H1 (cell line): ENCODE data around the gene RSF1.

Source experiments
- CHD1 ChIP-seq: IDR thresholded peaks from 2 replicates; pipeline ENCODE4 v1.6.1; 2012; ENCODE audit warnings: low read depth, low read length, improper control_type of control experiment
- CHD2 ChIP-seq: IDR thresholded peaks from 2 replicates; pipeline ENCODE4 v1.6.1; 2012; ENCODE audit warnings: low read length, improper control_type of control experiment
- YY1 ChIP-seq: IDR thresholded peaks from 2 replicates; pipeline ENCODE4 v1.6.1; 2011; ENCODE audit warnings: low read depth, mild to moderate bottlenecking, low read length

DNA sequence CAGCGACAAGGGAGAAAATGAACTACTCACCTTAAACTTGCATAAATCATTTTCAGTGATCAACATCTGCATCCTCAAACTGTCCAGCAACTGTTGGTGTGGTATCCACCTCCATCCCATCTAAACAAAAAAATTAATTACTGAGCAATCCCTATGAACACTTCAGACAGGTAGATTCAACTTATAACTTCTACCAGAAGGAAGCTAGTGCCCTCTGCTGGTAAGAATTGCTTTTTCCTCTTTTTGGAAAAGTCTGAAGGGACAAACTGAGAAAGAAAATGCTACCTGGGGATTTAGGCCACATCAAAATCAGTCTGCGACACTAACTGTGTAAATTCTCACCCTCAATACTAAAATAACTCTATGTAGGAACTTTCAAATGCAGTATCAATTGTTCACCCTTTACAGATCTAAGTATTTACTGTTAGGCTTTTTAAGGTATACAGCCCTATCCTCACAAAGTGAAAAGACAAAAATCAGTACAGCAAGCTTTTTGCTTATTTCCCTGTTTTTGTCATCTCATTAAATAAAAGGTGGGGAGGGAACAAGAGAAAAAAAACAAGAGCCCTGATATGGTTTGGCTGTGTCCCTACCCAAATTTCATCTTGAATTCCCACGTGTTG is 200.8 kb downstream of the RSF1 start:
- no peak for TF ChIP-seq YY1
- TF ChIP-seq CHD2 = no peak
- TF ChIP-seq CHD1 = no peak
